GM06990 (cell line): ENCODE results near the gene SAMMSON.

ENCODE experiments used
- DNase-seq: peaks from one replicate; pipeline ENCODE4 v3.0.0-alpha.2; 2011; ENCODE audit not compliant: insufficient read length; ENCODE audit errors: extremely low read depth
- H3K27me3 ChIP-seq: replicated peaks from 2 replicates; pipeline ENCODE4 v1.6.0; 2011; ENCODE audit warnings: low read length; ENCODE audit not compliant: control insufficient read depth, insufficient read depth
- H3K36me3 ChIP-seq: 2 replicates; pipeline ENCODE4 v1.5.1; 2011; ENCODE audit warnings: low read length; ENCODE audit not compliant: control insufficient read depth, insufficient read depth
- H3K4me3 ChIP-seq: replicated peaks from 2 replicates; pipeline ENCODE4 v1.5.1; 2011; ENCODE audit warnings: low read depth, mild to moderate bottlenecking, control low read depth, low read length
- CTCF ChIP-seq: IDR thresholded peaks from 2 replicates; pipeline ENCODE4 v1.5.1; 2011; ENCODE audit warnings: low read length, control low read depth, mild to moderate bottlenecking, inconsistent platforms; ENCODE audit not compliant: insufficient read depth, poor library complexity, severe bottlenecking

The SAMMSON gene

GRCh38 chr3:70000028-70000410 is 486 bp downstream of the SAMMSON start:
- Histone ChIP-seq H3K27me3 (no peaks in the 10 kb centered on the region), H3K4me3 (no peak overlapping the region), H3K36me3 (no peaks in the 10 kb centered on the region)
- no peak for TF ChIP-seq CTCF
- DNase-seq, result no peak

GRCh38 chr3:70000563-70001081 is 1.1 kb downstream of the SAMMSON start:
- Histone ChIP-seq H3K4me3 (no peak overlapping the region), H3K36me3 (no peaks in the 10 kb centered on the region), H3K27me3 (no peaks in the 10 kb centered on the region)
- no peak for DNase-seq
- TF ChIP-seq CTCF, result no peak

GRCh38 chr3:70003119-70003518 is 3.6 kb downstream of the SAMMSON start:
- Histone ChIP-seq H3K27me3 (no peaks in the 10 kb centered on the region), H3K4me3 (no peak overlapping the region), H3K36me3 (no peaks in the 10 kb centered on the region)
- no peak for TF ChIP-seq CTCF
- DNase-seq, result no peak

GRCh38 chr3:70006089-70006488 is 6.6 kb downstream of the SAMMSON start:
- no peak overlapping the region for H3K4me3 ChIP-seq
- DNase-seq, result no peak
- no peaks in the 10 kb centered on the region for H3K36me3 ChIP-seq
- no peak for TF ChIP-seq CTCF
- no peaks in the 10 kb centered on the region for H3K27me3 ChIP-seq

- H3K36me3 ChIP-seq, result no peaks in the 10 kb centered on the region
- DNase-seq, result no peak
- TF ChIP-seq CTCF, result no peak
Measured at GRCh38 chr3:70010346-70010745, 10.8 kb downstream of the SAMMSON start.

GRCh38 chr3:70011582-70011981 is 12.0 kb downstream of the SAMMSON start:
- no peaks in the 10 kb centered on the region for H3K27me3 ChIP-seq
- DNase-seq, result no peak
- H3K36me3 ChIP-seq, result no peaks in the 10 kb centered on the region
- no peak overlapping the region for H3K4me3 ChIP-seq
- TF ChIP-seq CTCF, result no peak

More at GRCh38 chr3:70010346-70010745, 10.8 kb downstream of the SAMMSON start:
- Histone ChIP-seq H3K27me3 (no peaks in the 10 kb centered on the region), H3K4me3 (no peak overlapping the region)
